Lower leg skin (tissue), 3 donors: ENCODE measurements around the gene MMAA.

Experiments
- CTCF ChIP-seq, 3 donors: fragments of 450-650 bp; IDR thresholded peaks; one replicate each; pipeline ENCODE4 v1.5.1; 2016; ENCODE audit warnings: antibody characterized with exemption in 3 of 3, mild to moderate bottlenecking in 3 of 3, moderate library complexity in 2 of 3
- POLR2A ChIP-seq, 2 donors: fragments of 450-650 bp; IDR thresholded peaks; one replicate each; pipeline ENCODE4 v1.6.1; 2016 to 2017; ENCODE audit warnings: antibody characterized with exemption in 2 of 2, mild to moderate bottlenecking in 1 of 2, moderate library complexity in 1 of 2

GRCh38 chr4:145626623-145626982 is 7.4 kb downstream of the MMAA start:
- no peak for TF ChIP-seq CTCF (IDR thresholded peaks at IDR 0.05)
- no peak for TF ChIP-seq POLR2A (IDR thresholded peaks at IDR 0.05)
